ENCODE data around the gene CSTPP1. TPM values are rescaled to one million over a fixed set of nuclear protein-coding genes. Genes with fewer than 3 reads are reported as not detected.

The CSTPP1 gene
- total RNA-seq, 4 donors from 2014 or later, result 5.3 to 14.8 (median 13.4) TPM

DNA sequence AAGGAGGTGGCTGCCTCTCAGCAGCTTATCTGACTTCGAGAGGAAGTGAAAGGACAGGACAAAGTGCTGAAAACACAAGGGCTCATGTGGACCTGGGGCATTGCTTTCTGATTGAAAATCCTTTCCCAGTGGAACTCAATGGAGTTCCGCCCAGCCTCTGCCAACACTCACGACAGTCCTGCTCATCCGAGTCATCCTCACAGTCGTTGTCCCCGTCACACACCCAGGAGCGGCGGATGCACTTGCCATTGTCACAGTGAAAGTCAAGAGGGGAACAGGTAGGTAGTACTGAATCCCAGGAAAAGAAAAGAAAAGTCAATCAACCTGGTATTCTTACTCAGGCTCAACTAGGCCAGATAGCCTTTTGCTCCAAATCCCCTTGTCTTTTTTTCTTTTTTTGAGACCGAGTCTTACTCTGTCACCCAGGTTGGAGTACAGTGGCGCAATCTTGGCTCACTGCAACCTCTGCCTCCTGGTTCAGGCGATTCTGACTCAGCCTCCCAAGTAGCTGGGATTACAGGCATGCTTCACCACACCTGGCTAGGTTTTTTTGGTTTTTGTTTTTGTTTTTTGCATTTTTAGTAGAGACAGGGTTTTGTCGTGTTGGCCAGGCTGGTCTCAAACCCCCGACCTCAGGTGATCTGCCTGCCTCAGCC, 36.3 kb upstream of the CSTPP1 start:
- TF ChIP-seq, protein P1, sequence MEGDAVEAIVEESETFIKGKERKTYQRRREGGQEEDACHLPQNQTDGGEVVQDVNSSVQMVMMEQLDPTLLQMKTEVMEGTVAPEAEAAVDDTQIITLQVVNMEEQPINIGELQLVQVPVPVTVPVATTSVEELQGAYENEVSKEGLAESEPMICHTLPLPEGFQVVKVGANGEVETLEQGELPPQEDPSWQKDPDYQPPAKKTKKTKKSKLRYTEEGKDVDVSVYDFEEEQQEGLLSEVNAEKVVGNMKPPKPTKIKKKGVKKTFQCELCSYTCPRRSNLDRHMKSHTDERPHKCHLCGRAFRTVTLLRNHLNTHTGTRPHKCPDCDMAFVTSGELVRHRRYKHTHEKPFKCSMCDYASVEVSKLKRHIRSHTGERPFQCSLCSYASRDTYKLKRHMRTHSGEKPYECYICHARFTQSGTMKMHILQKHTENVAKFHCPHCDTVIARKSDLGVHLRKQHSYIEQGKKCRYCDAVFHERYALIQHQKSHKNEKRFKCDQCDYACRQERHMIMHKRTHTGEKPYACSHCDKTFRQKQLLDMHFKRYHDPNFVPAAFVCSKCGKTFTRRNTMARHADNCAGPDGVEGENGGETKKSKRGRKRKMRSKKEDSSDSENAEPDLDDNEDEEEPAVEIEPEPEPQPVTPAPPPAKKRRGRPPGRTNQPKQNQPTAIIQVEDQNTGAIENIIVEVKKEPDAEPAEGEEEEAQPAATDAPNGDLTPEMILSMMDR (IDR thresholded peaks at IDR 0.05; ENCODE audit: low read depth), result no peak

DNA sequence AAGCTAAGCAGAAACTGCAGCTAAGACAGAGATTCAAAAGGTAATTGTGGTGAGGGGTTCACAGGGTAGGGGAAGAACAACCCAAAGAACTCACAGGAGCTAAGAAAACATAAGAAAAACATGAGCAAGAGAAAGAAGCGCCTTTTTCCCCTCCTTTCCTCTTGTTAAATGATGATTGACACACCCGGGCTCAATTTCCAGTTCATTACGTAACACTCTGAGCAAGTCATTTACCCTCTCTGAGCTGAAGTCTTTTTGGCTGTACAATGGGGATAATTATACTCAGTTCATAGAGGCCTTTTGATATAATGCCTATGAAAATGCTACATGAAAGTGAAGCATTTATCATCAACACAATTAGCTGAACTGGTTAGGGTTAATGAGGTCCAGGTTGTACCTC, 35.4 kb upstream of the CSTPP1 start:
- TF ChIP-seq, protein P1 (IDR thresholded peaks at IDR 0.05; ENCODE audit: low read depth), result no peak

DNA sequence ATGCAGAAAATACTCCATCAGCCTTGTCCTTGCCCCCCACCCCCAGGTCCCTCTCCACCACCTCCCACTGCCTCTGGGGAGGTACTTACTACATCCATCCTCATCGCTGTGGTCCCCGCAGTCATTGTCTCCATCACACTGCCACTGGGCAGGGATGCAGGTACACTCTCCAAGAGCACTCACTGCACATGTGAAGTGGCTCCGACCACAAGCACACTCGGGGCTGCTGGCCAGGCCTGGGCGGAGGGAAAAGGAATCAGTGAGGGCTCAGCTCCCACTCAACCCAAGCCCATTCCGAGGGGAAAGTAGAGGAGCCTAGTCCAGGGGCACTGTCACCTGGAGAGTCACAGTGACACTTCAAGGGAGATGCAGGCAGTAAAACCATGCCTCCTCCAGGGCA, 33.9 kb upstream of the CSTPP1 start:
- TF ChIP-seq, protein P1 (IDR thresholded peaks at IDR 0.05; ENCODE audit: low read depth), result no peak

DNA sequence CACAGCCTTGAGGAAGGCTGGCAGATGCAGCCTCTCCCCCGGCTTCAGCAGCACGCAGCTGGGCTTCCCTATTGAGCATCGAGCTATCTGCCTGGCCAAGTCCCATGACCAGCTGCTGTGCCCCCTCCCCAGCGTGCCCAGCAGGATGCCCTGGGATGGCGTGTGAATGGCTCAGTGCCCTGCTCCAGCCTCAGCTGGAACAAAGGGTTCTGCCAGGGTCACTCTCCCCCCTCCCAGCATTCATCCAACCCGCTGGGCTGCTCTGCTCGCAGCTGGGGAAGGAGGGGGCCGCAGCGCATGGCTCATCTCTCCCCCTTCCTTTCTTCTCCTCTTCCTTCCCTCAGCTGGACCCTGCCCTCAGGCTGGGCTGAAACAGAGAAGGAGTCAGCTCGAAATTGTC, 32.7 kb upstream of the CSTPP1 start:
- TF ChIP-seq, protein P1 (IDR thresholded peaks at IDR 0.05; ENCODE audit: low read depth), result no peak

DNA sequence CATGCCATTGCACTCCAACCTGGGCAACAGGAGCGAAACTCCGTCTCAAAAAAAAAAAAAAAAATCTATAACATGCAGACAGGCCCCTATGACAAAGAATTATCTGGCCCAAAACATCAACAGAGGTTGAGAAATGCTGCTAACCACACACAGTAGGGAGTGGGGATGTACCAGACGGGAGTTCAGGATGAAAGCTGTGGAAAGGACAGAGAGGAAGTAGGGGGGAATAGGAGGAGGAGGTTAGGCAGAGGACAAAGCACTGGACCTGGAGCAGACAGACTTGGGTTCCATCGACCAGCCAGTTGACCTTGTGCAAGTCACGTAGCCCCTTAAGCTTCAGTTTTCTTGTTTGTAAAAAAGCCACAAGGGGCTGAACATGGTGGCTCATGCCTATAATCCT, 30.8 kb upstream of the CSTPP1 start:
- TF ChIP-seq, protein P1 (IDR thresholded peaks at IDR 0.05; ENCODE audit: low read depth), result no peak

DNA sequence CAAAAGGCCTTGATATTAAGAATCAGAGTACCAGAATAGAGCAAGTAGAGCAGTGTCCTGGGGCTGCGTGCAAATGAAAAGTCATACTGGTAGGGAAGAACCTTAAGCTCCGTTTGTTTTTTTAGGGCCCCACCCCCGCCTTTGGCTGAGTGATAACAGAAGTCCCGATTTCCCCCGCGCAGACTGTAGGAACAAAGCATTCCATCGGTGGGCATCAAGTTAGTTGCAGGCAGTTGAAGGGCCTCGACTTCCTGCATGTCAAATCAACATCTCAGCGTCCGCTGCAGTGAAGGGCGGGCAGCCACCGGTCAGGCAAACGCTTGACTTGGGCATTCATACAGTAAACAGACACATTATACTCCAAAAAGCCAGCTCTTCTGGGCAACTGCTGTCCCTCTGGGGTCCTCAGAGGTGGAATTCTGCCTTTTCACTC, 29.9 kb upstream of the CSTPP1 start:
- TF ChIP-seq, protein P1 (IDR thresholded peaks at IDR 0.05; ENCODE audit: low read depth), result no peak

DNA sequence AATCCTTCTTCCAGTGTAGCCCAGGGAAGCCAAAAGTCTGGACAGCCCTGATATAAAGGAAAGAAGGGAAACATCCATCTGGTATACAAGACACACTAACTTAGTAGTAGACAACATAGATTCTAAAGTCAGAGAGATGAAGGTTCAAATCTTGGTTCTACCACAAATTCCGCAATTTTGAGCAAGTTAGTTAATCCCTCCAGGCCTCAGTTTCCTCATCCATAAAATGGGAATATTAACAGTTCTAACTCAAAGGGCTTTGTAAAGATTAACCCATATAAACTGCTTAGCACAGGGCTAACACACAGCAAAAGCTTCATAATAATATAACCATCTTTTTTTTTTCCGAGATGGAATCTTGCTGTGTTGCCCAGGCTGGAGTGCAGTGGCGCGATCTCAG, 29.0 kb upstream of the CSTPP1 start:
- TF ChIP-seq, protein P1 (IDR thresholded peaks at IDR 0.05; ENCODE audit: low read depth), result no peak
